AG04450 (cell line): ENCODE data around the gene TMEM63C. TPM values are rescaled to one million over a fixed set of nuclear protein-coding genes. Genes with fewer than 3 reads are reported as not detected.

ENCODE experiments used
- CTCF ChIA-PET: fragments of 300-600, 350-600 bp; formaldehyde crosslinking; extraction: SDS; loops from one replicate; lab custom pipeline; 2022; ENCODE audit warnings: antibody characterized with exemption, inconsistent platforms; lab: Charles Lee
- POLR2A ChIA-PET: fragments of 350-600 bp; formaldehyde crosslinking; extraction: SDS; loops from one replicate; lab custom pipeline; 2021; ENCODE audit warnings: antibody characterized with exemption, inconsistent platforms; lab: Yijun Ruan, JAX
- DNase-seq: peaks from one replicate; pipeline ENCODE4 v3.0.0-alpha.2; 2011; ENCODE audit warnings: low read depth, low spot score
- H3K27ac ChIP-seq: one replicate; pipeline ENCODE4 v1.5.1; 2012; ENCODE audit warnings: low read depth, low read length, control low read depth
- H3K27me3 ChIP-seq: one replicate; pipeline ENCODE4 v1.6.0; 2012; ENCODE audit warnings: low read length; ENCODE audit not compliant: control insufficient read depth, insufficient read depth
- H3K4me3 ChIP-seq: 2 replicates; pipeline ENCODE4 v1.5.1; 2011; ENCODE audit warnings: mild to moderate bottlenecking, low read depth, low read length, control low read depth
- H3K9me3 ChIP-seq: 2 replicates; pipeline ENCODE4 v1.5.1; 2012; ENCODE audit warnings: low read length; ENCODE audit not compliant: control insufficient read depth, insufficient read depth
- polyA plus RNA-seq: library from polyadenylated mRNA; depleted of rRNA; stranded (reverse); fragments of >200 nt; gene quantifications from 2 replicates; pipeline ENCODE4 v1.2.3, GENCODE V29; 2011
- TF ChIP-seq, protein P1 (sequence below): IDR thresholded peaks from 2 replicates; pipeline ENCODE4 v1.5.1; 2011; ENCODE audit warnings: low read depth, low read length, control low read depth, inconsistent platforms

TMEM63C gene
- polyA plus RNA-seq, 1 experiment, result not detected

DNA sequence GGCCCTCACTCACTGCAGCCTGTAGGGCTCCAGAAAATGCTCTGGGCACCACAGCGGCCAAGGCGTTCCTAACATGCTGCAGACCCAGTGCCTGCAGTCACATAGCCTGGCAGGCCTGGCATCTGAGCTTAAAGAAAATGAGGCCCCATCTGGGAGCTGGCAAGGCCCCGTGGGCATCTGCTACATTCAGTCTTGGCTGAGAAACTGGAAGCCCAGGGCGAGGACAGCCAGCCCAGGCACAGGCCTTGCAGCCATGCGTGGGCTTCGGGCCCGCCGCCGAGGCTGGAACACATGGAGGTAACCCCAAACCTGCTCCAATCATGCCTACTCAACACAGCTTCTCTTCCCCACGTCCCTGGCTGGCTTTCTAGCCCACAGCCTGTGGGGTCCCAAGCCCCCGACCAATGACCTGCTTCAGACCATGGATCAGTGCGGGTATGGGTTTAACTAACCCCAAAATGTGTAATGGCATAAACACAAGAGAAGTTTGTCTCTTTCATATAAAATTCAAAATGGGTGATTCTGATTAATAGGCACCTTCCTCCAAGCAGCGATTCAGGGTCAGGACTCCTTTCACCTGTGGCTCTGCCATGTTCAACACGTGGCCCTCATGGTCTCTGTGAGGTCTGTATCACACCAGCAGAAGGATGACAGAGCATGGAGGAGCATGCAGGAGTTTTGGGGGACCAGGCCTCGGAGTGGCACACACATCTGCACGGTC, 83.0 kb downstream of the TMEM63C start:
- TF ChIP-seq, protein P1, sequence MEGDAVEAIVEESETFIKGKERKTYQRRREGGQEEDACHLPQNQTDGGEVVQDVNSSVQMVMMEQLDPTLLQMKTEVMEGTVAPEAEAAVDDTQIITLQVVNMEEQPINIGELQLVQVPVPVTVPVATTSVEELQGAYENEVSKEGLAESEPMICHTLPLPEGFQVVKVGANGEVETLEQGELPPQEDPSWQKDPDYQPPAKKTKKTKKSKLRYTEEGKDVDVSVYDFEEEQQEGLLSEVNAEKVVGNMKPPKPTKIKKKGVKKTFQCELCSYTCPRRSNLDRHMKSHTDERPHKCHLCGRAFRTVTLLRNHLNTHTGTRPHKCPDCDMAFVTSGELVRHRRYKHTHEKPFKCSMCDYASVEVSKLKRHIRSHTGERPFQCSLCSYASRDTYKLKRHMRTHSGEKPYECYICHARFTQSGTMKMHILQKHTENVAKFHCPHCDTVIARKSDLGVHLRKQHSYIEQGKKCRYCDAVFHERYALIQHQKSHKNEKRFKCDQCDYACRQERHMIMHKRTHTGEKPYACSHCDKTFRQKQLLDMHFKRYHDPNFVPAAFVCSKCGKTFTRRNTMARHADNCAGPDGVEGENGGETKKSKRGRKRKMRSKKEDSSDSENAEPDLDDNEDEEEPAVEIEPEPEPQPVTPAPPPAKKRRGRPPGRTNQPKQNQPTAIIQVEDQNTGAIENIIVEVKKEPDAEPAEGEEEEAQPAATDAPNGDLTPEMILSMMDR, result no peak
- CTCF ChIA-PET, result no interaction called here
- DNase-seq, result no peak
- H3K27ac ChIP-seq, result no peak overlapping the region
- H3K9me3 ChIP-seq, result no peaks in the 10 kb centered on the region; the same call in 1 of the 2 replicates
- POLR2A ChIA-PET, result no interaction called here
- H3K27me3 ChIP-seq, result peaks cover 45% of the 10 kb centered on the region
- H3K4me3 ChIP-seq, result no peak overlapping the region

DNA sequence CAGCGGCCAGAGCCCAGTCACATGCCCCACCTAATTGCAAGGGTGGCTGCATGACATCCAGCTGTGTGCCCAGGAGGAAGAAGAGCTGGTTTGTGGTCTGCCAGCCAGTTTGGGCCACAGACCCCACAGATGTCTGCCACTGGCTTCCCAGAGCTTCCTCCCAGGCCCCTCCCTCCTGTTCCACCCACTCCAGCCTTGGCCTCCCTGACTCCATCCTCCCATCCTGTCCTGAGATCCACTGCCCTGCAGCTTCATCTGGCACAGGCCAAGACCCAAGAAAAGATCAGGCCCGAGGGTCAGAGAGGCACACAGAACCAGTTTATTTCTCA, 83.6 kb downstream of the TMEM63C start:
- POLR2A ChIA-PET, result no interaction called here
- CTCF ChIA-PET, result no interaction called here
- no peaks in the 10 kb centered on the region; the same call in 1 of the 2 replicates for H3K9me3 ChIP-seq

GRCh38 chr14:77265561-77266335, 84.2 kb downstream of the TMEM63C start:
- H3K27ac ChIP-seq, result no peak overlapping the region
- no peaks in the 10 kb centered on the region; the same call in 1 of the 2 replicates for H3K9me3 ChIP-seq
- ChIA-PET CTCF (no interaction called here), POLR2A (no interaction called here)
- TF ChIP-seq, protein P1, result no peak
- no peak for DNase-seq
- H3K4me3 ChIP-seq, result no peak overlapping the region
- H3K27me3 ChIP-seq, result peaks cover 47% of the 10 kb centered on the region

More for the DNA sequence above, 83.6 kb downstream of the TMEM63C start:
- no peak for DNase-seq
- TF ChIP-seq, protein P1, result no peak
- Histone ChIP-seq H3K4me3 (no peak overlapping the region), H3K27ac (no peak overlapping the region), H3K27me3 (peaks cover 49% of the 10 kb centered on the region)

GRCh38 chr14:77266336-77266735, 84.7 kb downstream of the TMEM63C start:
- TF ChIP-seq, protein P1, result no peak
- CTCF ChIA-PET, result no interaction called here
- no peak overlapping the region for H3K27ac ChIP-seq

More at GRCh38 chr14:77266336-77266735, 84.7 kb downstream of the TMEM63C start:
- no peak for DNase-seq
- no peaks in the 10 kb centered on the region; the same call in 1 of the 2 replicates for H3K9me3 ChIP-seq
- peaks cover 47% of the 10 kb centered on the region for H3K27me3 ChIP-seq
- H3K4me3 ChIP-seq, result no peak overlapping the region
- POLR2A ChIA-PET, result no interaction called here
